DND-41 (cell line): Measurements from ENCODE around the gene ADGRE1.

Experiments
- ATAC-seq: fragments of 200-7000 bp; cut with Tn5 transposase; 3 replicates; pipeline ENCODE4 v1.9.1; 2021; ENCODE audit warnings: low read depth; ENCODE audit not compliant: insufficient read depth
- DNase-seq: peaks from one replicate; pipeline ENCODE4 v3.0.0-alpha.2; 2020
- H2AFZ ChIP-seq: 2 replicates; pipeline ENCODE4 v1.6.0; 2012; ENCODE audit warnings: low read depth, low read length
- H3K27ac ChIP-seq: 2 replicates; pipeline ENCODE4 v1.5.1; 2012; ENCODE audit warnings: low read length, inconsistent platforms
- H3K27me3 ChIP-seq: fragments of 200-600 bp; sonication (generic); 2 replicates; pipeline ENCODE4 v1.6.0; 2012; ENCODE audit warnings: low read length, mild to moderate bottlenecking, inconsistent platforms; ENCODE audit not compliant: insufficient read depth, poor library complexity
- H3K36me3 ChIP-seq: 2 replicates; pipeline ENCODE4 v1.5.1; 2012; ENCODE audit warnings: low read length, inconsistent platforms; ENCODE audit not compliant: insufficient read depth
- H3K4me1 ChIP-seq: 2 replicates; pipeline ENCODE4 v1.5.1; 2012; ENCODE audit warnings: mild to moderate bottlenecking, low read length; ENCODE audit not compliant: insufficient read depth
- H3K4me2 ChIP-seq: 2 replicates; pipeline ENCODE4 v1.6.0; 2012; ENCODE audit warnings: mild to moderate bottlenecking, moderate library complexity, low read length, inconsistent platforms; ENCODE audit not compliant: insufficient read depth
- H3K4me3 ChIP-seq, 2 experiments: fragments of 200-600 bp in 1 of 2; shearing (Covaris generic) in 1 of 2; 2 replicates each; pipeline ENCODE4 v1.5.1; 2012 to 2016; ENCODE audit warnings: inconsistent platforms in 2 of 2, low read length in 2 of 2, mild to moderate bottlenecking in 2 of 2, low read depth in 1 of 2, moderate library complexity in 1 of 2
- H3K79me2 ChIP-seq: 2 replicates; pipeline ENCODE4 v1.6.0; 2012; ENCODE audit warnings: low read length, inconsistent platforms; ENCODE audit not compliant: insufficient read depth
- H3K9ac ChIP-seq: 2 replicates; pipeline ENCODE4 v1.6.0; 2012; ENCODE audit warnings: low read depth, mild to moderate bottlenecking, inconsistent platforms, low read length, moderate library complexity
- H3K9me3 ChIP-seq: 2 replicates; pipeline ENCODE4 v1.5.1; 2012; ENCODE audit warnings: low read length, moderate library complexity, mild to moderate bottlenecking, inconsistent platforms; ENCODE audit not compliant: insufficient read depth, severe bottlenecking
- H4K20me1 ChIP-seq: 2 replicates; pipeline ENCODE4 v1.6.0; 2012; ENCODE audit warnings: low read length; ENCODE audit not compliant: insufficient read depth
- CTCF ChIP-seq: IDR thresholded peaks from 2 replicates; pipeline ENCODE4 v1.5.1; 2012; ENCODE audit warnings: borderline replicate concordance, low read length, moderate library complexity, mild to moderate bottlenecking; ENCODE audit not compliant: poor library complexity, severe bottlenecking; ENCODE audit errors: extremely low read depth
- EZH2 ChIP-seq: IDR thresholded peaks from 3 replicates; pipeline ENCODE4 v1.6.1; 2012; ENCODE audit warnings: borderline replicate concordance, low read depth, mild to moderate bottlenecking, moderate library complexity, low read length, inconsistent platforms; ENCODE audit not compliant: severe bottlenecking

The ADGRE1 gene

GRCh38 chr19:6852001-6852400 is 35.4 kb upstream of the ADGRE1 start:
- Histone ChIP-seq H3K4me3 (no peak overlapping the region), H3K9ac (no peak overlapping the region), H4K20me1 (no peaks in the 10 kb centered on the region; the same call in 1 of the 2 replicates), H3K4me1 (no peaks in the 10 kb centered on the region), H3K4me2 (no peak overlapping the region), H3K9me3 (no peaks in the 10 kb centered on the region), H3K79me2 (no peaks in the 10 kb centered on the region), H3K36me3 (peaks cover 62% of the 10 kb centered on the region), H3K27me3 (no peaks in the 10 kb centered on the region), H2AFZ (no peak overlapping the region), H3K27ac (no peak overlapping the region)
- TF ChIP-seq EZH2 (no peak), CTCF (no peak)
- no peak for DNase-seq
- ATAC-seq, result no peak

DNA sequence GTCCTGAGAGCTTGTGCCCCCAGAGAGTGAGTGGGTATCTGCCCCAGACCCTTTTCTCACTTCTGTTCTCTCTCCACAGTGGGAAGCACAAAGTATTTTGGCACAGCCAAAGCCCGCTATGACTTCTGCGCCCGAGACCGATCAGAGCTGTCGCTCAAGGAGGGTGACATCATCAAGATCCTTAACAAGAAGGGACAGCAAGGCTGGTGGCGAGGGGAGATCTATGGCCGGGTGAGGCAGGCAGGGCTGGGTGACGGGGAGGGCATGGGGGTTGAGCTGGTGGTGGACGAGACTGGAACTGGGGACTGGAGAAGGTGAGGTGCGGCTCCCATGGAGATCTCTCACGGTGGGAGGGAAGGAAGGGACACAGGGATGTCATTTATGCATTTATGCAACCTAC is 33.5 kb upstream of the ADGRE1 start:
- Histone ChIP-seq H3K36me3 (peaks cover 61% of the 10 kb centered on the region), H3K4me2 (no peak overlapping the region), H3K79me2 (no peaks in the 10 kb centered on the region), H3K9me3 (no peaks in the 10 kb centered on the region), H2AFZ (no peak overlapping the region), H3K4me3 (no peak overlapping the region), H3K27ac (no peak overlapping the region), H3K9ac (no peak overlapping the region), H3K4me1 (no peaks in the 10 kb centered on the region), H4K20me1 (no peaks in the 10 kb centered on the region; the same call in 1 of the 2 replicates), H3K27me3 (no peaks in the 10 kb centered on the region)
- TF ChIP-seq CTCF (no peak), EZH2 (no peak)
- DNase-seq (no peak), ATAC-seq (no peak)

DNA sequence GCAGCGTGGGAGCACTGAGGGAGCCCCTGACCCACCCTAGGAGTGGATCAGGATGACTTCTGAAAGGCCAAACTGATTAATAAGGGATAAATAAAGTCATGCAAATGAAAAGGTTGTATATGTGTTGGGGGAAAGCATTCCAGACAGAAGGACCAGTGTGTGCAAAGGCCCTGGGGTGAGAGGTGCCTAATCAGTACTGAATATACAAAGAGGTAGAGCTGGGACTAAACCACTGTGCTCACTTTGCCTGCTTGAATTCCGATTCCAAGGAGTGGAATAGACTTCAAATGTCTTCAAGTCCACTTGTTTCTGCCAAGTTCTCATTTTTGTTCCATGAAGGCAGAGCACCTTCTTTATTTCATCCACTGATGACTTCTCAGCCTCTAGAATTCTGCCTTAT is 32.6 kb upstream of the ADGRE1 start:
- Histone ChIP-seq H3K79me2 (no peaks in the 10 kb centered on the region), H3K4me1 (no peaks in the 10 kb centered on the region), H3K4me2 (no peak overlapping the region), H3K27ac (no peak overlapping the region), H3K36me3 (peaks cover 56% of the 10 kb centered on the region), H3K9me3 (no peaks in the 10 kb centered on the region), H3K27me3 (no peaks in the 10 kb centered on the region), H3K9ac (no peak overlapping the region), H2AFZ (no peak overlapping the region), H4K20me1 (no peaks in the 10 kb centered on the region; the same call in 1 of the 2 replicates), H3K4me3 (no peak overlapping the region)
- DNase-seq (no peak), ATAC-seq (no peak)
- TF ChIP-seq CTCF (no peak), EZH2 (no peak)
